ENCODE results near the gene SDK2.

The SDK2 gene

DNA sequence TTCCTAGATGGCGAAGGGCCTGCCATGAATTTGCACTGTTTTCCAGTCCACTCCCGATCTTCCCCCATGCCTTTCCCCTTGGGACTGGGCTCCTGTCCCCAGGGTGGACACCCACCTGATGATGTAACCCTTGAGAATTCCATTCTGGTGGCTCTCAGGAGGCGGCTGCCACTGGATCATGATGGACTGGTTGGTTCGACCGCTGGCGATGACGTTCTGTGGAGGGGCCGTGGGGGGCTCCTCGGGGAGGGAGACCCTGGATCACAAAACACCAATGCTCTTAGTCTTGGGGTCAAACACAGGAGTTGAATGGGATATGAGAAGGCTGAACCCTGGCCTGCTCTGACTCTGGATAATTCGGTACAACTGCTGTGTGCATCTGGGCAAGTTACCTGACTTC is 225.2 kb downstream of the SDK2 start:
- DNase-seq (ENCODE audit: low spot score) = no peak

DNA sequence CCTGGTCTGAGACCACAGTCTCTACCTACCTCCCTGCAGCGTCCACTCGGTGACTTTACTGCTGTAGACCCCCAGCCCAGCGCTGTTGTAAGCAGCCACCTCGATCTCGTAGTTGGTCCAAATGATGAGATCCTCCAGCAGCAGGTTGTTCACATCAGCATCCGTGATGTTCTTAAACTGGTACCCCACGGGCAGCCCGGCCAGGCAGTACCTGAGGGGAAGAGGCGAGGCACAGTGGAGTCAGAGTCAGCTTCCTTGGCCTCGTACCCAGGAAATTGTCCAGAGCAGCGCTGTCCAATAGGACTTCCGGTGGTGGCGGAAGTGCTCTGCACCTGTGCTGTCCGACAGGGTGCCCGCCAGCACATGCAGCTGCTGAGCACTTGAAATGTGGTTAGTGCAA is 228.5 kb downstream of the SDK2 start:
- no peak for DNase-seq (ENCODE audit: low spot score)

DNA sequence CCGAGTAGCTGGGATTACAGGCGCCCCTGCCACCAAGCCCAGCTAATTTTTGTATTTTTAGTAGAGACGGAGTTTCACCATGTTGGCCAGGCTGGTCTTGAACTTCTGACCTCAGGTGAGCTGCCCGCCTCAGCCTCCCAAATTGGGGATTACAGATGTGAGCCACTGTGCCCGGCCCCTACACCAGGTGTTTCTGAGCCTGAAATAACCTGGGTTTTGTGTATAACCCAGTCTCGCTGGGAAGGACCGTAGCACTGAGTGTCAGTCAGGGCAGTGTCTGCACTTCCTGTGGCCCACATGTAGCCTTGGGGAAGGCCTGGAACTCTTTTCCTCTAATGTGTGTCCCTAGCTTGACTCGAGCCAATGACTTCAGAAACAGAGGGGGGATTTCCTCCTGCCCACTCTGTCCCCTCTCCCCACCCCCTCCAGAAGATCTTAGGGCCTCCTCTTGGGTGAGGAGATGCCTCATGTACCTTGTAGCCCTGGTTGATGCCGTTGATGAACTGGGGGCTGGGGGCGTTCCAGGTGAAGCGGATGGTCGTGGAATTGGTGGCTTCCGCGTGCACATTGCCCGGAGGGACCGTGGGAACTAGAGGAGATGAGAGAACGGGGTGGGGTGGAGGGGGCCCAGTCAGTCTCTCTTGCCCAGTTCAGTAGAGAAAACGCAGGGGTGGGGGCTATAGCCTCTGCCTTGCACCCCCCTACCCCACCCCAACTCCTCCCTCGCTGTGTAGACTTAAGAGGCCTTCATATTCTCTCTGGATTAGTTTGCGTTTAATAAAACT is 229.9 kb downstream of the SDK2 start:
- DNase-seq (ENCODE audit: low spot score) = no peak

DNA sequence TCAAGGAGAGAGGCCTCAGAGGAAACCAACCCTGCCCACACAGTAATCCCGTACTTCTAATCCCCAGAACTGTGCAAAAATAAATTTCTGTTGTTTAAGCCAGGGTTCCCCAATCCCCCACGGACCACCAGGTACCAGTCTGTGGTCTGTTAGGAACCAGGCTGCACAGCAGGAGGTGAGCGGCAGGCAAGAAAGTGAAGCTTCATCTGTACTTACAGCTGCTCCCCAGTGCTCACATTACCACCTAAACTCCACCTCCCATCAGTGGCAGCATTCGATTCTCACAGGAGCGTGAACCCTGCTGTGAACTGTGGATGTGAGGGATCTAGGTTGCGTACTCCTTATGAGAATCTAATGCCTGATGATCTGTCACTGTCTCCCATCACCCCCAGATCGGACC is 231.3 kb downstream of the SDK2 start:
- DNase-seq (ENCODE audit: low spot score) = no peak

DNA sequence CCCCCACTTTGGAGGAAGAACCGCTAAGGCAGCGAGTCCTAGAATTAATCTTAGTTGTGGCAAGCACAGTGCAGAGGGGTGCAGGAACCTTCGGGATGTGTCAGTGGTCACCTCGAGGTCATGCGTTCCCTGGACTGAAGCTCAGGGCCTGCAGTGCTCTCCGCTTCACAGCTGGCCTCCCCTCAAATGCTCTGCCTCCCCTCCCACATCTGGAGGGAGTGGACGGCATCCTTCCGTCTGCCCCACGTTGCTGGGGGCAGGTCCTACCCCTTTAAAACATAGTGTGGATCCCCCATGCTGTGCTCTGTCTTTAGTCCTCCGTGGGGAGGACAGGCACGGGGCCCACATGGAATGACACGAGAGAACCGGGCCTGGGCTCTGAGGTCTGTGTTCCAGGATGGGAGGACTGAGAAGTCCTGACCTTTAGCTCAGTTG is 232.9 kb downstream of the SDK2 start:
- DNase-seq (ENCODE audit: low spot score) = no peak

DNA sequence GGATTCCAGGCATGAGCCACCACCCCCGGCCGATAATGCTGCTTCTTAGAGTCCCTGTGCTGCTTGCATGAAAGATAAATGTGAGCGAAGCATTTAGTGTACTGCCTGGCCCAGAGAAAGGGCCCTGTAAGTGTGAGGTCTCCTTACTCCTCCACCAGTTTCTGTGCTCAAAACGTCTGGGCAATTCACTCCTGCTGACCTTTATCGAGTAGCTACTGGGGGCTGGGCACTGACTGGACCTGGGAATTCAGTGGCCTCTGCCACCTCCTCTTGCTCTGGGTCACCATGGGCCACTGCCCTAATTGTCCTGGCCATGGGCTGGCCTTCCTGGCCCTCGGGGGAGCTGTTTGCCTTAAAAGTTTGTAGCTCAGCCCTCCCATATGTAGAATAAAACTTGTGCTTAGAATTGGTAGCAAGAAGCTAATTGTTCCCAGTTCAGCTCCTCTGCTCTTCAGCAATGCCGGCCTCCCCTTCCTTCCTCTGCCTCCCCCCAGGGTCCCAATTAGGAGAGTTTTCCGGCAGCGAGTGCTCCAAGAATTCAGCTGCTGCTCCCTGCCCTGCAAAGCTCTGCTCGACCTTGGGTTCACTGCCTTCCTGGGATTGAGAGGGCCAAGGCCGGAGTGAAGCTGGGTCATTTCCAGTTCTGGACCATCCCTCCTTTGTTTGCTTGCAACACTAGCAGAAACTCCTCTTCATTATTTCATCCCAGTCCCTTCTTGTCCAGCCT is 233.5 kb downstream of the SDK2 start:
- DNase-seq (ENCODE audit: low spot score) = no peak

DNA sequence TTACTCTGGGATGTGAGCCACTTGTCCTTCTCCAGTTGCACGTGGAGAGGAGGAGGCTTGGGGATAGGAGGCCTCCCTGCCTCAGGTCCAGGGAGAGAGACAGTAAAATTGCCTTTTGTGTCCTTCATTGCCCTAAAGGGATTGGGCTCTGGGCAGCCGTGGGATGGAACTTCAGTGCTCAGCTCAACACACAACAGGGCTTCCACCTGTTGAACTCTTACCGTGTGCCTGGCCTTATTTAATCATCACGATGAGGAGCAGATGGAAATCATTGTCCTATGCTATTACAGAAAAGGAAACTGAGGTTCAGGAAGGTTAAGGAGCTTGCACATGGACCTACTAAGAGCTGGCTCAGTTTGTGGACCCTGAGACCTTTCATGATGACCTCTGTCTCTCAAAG is 240.0 kb downstream of the SDK2 start:
- no peak for DNase-seq (ENCODE audit: low spot score)

DNA sequence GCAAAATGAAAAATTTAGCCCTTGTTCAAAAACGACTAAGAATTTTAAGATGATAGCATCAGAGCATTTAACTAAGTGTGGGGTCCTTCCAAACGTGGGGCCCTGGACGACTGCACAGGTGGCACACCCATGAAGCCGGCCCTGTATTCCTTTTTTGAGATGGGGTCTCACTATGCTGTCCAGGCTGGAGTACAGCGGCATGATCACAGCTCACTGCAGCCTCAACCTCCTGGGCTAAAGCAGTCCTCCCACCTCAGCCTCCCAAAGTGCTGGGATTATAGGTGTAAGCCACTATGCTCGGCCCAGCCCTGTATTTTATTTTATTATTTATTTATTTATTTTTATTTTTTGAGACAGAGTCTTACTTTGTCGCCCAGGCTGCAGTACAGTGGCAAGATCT is 241.8 kb downstream of the SDK2 start:
- no peak for DNase-seq (ENCODE audit: low spot score)

DNA sequence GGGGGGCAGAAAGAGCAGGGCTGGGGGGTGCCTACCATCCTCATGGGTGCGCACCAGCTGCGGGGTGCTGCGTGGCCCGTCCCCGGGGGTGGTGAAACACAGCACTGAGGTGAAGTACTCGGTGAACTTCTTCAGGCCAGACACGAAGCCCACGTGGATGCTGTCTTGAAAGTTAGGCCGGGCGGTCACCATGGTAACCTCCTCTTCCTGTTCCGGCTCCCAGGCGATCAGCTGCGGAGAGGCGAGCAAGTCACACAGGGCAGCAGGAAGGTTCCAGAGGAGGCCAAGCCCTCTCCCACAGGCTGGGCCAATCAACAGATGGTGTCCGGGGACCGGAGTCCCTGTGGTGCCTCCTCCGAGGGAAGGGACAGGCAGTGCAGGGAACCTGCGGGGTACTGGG is 242.3 kb downstream of the SDK2 start:
- DNase-seq (ENCODE audit: low spot score) = peak; percentile 76

DNA sequence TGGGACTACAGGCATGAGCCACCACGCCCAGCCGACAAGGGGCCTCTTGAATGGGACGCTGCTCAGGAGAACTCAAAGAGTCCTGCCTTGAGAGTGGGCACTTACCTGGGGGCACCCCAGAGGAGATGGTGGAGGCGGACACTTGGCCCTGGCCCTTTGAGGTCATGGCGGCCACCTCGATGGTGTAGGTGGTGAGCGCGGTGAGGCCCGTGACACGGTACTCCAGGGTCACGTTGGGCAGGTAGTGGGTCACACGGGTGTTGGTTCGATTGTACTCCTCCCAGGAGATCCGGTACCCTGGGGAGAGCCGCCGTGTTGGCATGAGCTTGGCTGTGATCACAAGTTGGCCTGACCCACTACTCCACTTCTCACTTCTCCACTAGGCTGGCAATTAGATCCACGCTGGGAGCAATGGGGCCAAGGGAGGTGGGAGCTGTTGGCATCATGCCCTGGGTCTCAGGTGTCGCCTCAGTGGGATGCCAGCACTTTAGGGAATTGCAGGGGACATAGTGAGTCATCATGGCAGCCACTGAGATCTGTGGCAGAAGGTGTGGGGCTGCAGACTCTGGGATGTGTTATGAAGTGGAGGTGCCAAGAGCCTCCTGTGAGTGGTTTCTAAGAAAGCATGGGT is 243.2 kb downstream of the SDK2 start:
- no peak for DNase-seq (ENCODE audit: low spot score)

DNA sequence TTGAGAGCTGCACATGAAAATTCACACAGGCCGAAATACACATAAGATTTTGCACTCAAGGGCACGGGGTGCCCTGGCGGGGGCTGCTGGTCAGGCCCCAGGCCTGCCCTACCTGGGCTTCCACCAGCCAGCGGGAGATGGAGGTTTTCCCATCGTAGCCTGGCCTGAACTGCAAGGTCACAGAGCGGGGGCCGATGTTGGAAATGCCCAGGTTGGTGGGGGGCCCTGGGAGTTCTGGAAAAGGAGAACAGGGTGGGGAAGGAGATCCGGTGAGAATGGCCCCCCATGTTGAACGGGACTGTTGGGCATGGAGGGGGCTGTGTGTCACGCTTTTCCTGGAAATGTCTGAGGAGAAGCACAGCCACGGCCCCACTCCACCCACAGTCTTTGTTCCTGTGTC is 245.2 kb downstream of the SDK2 start:
- no peak for DNase-seq (ENCODE audit: low spot score)

DNA sequence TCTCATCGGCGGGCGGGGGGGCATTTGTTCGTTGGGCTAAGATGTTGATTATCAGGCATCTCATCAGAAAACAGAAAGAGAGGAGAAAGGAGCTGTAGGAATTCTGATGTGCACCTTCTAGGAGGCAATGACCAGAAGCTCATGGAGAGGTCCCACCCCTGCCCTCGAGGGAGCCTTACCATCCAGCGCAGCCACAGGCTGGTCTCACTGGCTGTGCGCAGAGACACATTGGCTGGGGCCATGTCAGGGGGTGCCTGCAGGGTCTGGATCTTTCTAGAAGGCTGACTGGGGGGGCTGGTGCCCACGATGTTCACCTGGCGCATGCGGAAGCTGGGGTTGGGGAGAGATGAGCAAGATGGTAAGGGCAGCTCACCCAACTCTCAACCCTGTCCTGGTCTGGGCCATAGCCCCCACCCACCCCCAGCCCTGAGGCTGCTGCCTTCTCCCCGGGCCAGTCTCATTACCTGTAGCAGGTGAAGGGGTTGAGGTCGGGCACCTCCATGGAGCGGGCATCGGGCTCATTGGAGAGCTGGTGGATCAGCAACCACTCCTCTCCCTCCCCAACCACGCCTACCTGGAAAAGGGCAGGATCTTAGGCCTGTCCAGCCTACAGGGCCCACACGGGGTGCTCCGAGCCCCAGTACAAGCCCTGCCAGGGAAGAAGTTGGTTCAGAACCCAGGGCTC is 246.2 kb downstream of the SDK2 start:
- DNase-seq (ENCODE audit: low spot score) = no peak

DNA sequence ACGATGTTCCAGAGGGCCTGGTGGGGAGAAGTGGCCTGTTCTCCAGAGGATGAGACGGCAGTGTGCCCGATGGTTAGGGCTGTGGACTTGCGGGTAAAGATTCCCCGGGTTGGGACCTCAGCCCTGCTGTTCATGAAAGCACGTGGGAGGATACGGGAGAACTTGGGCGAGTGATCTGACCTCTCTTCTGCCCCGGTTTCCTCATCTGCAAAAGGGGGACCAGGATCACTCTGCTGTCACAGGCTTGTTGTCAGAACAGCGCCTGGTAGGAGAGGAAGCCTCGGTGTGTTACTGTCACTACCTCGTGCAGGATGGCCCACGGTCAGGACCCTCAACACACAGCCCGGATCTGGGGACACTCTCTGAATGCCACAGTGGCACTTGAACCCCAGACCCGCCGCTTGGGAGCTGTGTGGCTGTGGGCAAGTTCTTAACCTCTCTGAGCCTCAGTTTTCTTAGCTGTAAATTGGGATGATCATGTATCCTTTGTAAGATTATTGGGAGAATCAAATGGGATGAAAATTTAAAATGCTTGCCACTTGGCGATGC is 246.9 kb downstream of the SDK2 start:
- DNase-seq (ENCODE audit: low spot score) = no peak

DNA sequence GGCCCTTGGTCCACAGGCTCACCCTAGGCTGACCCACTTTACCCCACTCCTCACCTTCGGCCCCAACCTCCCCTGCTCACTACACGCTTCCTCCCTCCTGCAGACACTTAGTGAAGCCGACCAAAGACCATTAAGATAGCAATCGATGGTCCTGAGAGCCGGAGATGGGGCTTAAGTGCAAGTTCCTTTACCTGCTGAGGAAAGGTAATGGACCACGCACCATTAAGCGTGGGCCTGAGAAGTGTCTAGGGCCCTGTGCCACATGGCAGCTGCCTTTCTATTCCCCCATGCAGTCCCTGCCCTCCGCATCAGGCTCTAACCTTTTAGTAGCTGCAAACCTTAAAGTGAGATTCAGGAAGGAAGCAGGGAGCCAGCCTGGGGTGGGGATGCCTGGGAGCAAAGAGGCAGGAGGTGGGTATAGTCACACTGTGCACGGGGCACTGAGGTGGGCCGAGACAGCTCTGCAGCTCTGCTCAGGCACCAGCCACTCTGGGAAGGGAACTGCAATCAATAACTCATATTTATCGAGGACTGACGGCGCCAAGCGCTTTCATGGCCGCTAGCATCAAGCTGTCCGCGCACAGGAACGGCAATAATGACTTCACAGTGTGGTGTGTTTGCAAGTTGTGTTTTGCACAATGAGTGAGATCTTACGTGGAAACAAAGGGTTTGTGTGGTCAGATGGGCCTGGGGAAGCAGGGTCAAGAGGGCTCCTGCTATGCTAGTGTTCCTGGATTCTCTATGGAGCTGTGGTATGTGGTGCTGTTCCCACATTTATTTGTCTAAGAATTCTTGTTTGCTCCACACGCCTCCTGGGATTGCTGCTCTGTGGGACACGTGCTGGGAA is 247.6 kb downstream of the SDK2 start:
- no peak for DNase-seq (ENCODE audit: low spot score)

DNA sequence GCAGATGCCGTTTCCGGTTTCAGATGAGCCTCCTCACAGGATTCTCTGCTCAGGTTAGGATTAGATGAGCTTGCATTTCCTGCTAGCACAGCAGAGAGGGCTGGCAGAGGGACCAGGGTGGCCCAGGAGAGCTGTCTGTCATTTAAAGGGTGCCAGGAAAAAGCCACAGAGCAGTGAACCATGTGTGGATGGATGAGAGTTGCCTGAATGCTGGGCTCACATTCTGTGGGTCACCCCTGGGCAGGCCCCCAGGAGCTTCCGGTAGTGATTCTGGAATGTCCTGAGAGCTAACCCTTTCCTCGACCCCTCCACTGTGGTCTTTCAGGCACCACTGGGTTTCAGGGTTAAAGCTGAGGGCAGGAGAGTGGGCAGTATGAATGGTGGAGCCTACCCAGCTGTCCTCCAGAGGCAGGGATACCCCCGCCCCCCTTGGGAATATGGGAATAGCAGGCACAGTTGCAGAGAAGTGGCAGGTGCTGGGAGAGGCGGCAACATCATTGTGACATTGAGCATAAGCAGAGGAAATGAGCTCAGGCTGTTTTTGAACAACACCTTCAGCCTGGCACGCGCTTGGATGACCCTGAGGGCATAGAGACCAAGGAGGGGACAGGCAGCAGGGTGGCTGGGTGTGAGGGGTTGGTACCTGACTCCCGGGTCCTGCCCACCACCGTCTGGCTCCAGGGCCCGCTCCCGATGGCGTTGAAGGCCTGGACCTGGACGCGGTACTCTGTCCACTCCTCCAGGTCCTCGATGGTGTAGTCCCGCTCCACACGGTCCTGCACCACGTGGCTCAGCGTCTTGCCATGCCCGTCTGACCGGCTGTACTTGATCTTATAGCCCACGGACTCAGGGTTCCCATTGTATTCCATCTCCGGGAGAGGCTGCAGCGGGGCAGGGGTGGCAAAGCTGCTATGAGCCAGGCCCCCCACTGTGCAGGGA is 249.5 kb downstream of the SDK2 start:
- no peak for DNase-seq (ENCODE audit: low spot score)

DNA sequence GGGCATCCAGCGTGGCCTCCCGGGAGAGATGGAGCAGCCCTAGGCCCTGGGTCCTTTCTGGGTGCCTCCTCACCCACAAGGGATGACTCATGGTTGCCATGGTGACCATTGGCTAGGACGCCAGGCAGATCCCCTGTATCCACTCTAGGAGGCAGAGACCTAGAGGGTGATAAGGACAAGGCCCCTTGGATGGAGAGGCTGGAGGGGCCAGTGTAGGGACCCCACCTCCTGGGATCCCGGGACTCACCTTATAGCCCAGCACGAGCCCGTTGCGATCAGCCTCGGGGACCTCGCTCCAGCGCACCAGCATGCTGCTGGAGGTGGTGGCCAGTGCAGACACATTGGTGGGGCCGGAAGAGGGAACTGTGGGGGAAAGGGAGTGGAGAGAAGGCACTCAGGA is 250.3 kb downstream of the SDK2 start:
- DNase-seq (ENCODE audit: low spot score) = no peak

DNA sequence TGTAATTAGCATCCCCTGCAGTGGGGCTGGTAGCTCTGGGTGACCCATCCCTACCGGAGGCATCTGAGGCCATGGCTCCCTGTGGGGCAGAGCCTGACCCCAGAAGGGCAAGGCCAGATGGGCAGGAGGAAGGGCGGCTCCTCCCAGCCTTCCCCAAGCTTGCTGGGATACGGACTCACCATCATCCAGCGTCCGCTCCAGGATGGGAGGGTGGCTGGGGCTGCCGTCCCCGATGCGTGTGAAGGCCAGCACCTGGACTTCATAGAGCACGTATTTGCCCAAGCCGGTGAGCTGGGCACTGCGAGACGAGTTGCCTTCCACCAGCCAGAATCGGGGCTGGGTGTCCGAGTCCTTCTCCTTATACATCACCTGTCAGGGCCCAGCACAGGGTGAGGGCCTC is 250.9 kb downstream of the SDK2 start:
- DNase-seq (ENCODE audit: low spot score) = no peak

DNA sequence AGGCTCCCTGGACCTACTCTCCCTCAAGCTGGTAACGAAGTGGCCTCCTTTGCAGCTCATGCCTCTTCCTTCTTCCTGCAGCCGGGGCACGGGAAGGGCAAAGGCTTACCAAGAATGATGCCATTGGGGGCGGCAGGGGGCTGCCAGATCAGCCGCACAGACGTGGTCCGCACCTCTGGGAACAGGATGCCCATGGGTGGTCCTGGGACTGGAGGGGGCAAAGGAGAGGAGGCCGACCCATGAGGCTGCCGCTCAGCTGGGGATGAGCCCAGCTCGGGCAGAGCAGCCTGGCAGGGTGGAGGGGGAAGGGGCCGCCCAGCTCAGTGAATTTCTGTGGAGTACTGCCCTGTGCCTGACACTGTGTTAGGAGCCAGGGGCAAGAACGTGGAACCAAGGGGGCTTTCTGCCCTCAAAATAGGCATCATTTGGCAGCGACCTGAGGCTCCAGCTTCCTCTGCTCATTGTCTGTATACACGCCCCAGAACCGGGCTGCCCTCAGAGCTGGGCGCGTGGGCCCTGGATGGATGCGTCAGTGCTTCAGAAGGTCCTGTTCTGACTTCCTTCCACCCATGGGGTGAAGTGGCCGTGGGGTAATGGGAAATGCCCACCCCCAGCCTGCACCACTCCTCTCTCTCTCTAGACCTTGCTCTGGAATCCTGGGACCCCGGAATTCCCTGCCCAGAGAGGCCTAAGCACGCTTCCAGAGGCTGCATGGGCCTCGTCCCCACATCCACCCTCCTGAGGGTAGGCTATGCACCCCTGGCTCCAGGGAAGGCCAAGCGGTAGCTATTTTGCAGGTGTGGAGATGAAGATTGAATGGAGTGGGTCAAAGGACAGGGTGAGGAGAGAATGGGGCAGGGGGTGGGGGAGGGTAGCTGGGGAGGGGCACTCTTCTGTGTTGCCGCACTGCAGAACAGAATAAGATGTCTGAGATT is 252.6 kb downstream of the SDK2 start:
- DNase-seq (ENCODE audit: low spot score) = no peak

DNA sequence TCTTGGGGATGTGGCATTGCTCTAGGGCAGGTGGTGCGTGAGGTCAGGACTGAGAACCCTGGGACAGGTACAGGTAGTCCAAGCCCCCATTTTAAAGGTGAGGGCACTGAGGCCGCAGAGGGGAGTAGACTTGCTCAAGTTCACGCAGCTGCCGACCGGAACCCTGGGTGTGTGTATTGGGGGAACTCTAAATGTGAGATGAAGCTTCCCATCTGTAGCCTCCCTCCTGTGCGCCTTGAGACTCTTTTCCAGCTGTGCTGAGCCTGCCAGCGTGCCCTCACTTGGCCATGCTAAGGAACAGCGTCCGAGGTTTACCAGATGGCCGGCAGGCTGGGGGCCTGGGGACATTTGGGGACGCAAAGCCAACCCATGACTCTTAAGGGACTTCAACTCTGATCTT is 253.4 kb downstream of the SDK2 start:
- DNase-seq (ENCODE audit: low spot score) = no peak
